ENCODE results near the gene RIIAD1.

RIIAD1 gene

GRCh38 chr1:151693057-151693651 lies 28.2 kb upstream of the RIIAD1 start:
- DNase-seq (ENCODE audit: low read depth in 1 of 2, low spot score in 1 of 2) = no peak
- Histone ChIP-seq H3K27me3 (ENCODE audit: insufficient read depth, poor library complexity, severe bottlenecking) (no peaks in the 10 kb centered on the region), H3K4me3 (replicated peaks; ENCODE audit: insufficient read depth, low read length) (no peak overlapping the region), H3K27ac (replicated peaks) (no peak overlapping the region)
- TF ChIP-seq SPI1 (IDR thresholded peaks at IDR 0.05; ENCODE audit: borderline replicate concordance, low read depth) (no peak), REST (IDR thresholded peaks at IDR 0.05; ENCODE audit: insufficient replicate concordance, low read depth) (no peak), CTCF (IDR thresholded peaks at IDR 0.05; ENCODE audit: insufficient read depth, low read length) (no peak), GABPA (IDR thresholded peaks at IDR 0.05; ENCODE audit: low read depth) (no peak), POLR2AphosphoS5 (IDR thresholded peaks at IDR 0.05; ENCODE audit: low read depth) (no peak)

GRCh38 chr1:151701515-151701914 lies 19.8 kb upstream of the RIIAD1 start:
- no peak for DNase-seq (ENCODE audit: low read depth in 1 of 2, low spot score in 1 of 2)
- Histone ChIP-seq H3K27me3 (ENCODE audit: insufficient read depth, poor library complexity, severe bottlenecking) (no peaks in the 10 kb centered on the region), H3K27ac (replicated peaks) (no peak overlapping the region), H3K4me3 (replicated peaks; ENCODE audit: insufficient read depth, low read length) (no peak overlapping the region)
- TF ChIP-seq POLR2AphosphoS5 (IDR thresholded peaks at IDR 0.05; ENCODE audit: low read depth) (no peak), CTCF (IDR thresholded peaks at IDR 0.05; ENCODE audit: insufficient read depth, low read length) (no peak)

- Histone ChIP-seq H3K4me3 (replicated peaks; ENCODE audit: insufficient read depth, low read length) (no peak overlapping the region), H3K27ac (replicated peaks) (no peak overlapping the region), H3K27me3 (ENCODE audit: insufficient read depth, poor library complexity, severe bottlenecking) (no peaks in the 10 kb centered on the region)
- TF ChIP-seq GABPA (IDR thresholded peaks at IDR 0.05; ENCODE audit: low read depth) (no peak), REST (IDR thresholded peaks at IDR 0.05; ENCODE audit: insufficient replicate concordance, low read depth) (no peak), POLR2AphosphoS5 (IDR thresholded peaks at IDR 0.05; ENCODE audit: low read depth) (no peak), SPI1 (IDR thresholded peaks at IDR 0.05; ENCODE audit: borderline replicate concordance, low read depth) (no peak), CTCF (IDR thresholded peaks at IDR 0.05; ENCODE audit: insufficient read depth, low read length) (no peak)
- DNase-seq (ENCODE audit: low read depth in 1 of 2, low spot score in 1 of 2) = no peak
Observed at GRCh38 chr1:151702936-151703335, 18.4 kb upstream of the RIIAD1 start.

GRCh38 chr1:151703813-151704212 lies 17.5 kb upstream of the RIIAD1 start:
- TF ChIP-seq REST (IDR thresholded peaks at IDR 0.05; ENCODE audit: insufficient replicate concordance, low read depth) (no peak), GABPA (IDR thresholded peaks at IDR 0.05; ENCODE audit: low read depth) (no peak)
- H3K4me3 ChIP-seq (replicated peaks; ENCODE audit: insufficient read depth, low read length) = no peak overlapping the region
- no peaks in the 10 kb centered on the region for H3K27me3 ChIP-seq (ENCODE audit: insufficient read depth, poor library complexity, severe bottlenecking)
- no peak for DNase-seq (ENCODE audit: low read depth in 1 of 2, low spot score in 1 of 2)
- H3K27ac ChIP-seq (replicated peaks) = no peak overlapping the region

Data from HL-60 (cell line).